ENCODE results near the gene SMYD3. TPM values are rescaled to one million over a fixed set of nuclear protein-coding genes. Genes with fewer than 3 reads are reported as not detected.

The SMYD3 gene
- total and polyA plus RNA-seq, 2 donors (not counting 1 experiment from before 2014, with no cell fraction given), result 69.4 to 83.1 TPM

DNA sequence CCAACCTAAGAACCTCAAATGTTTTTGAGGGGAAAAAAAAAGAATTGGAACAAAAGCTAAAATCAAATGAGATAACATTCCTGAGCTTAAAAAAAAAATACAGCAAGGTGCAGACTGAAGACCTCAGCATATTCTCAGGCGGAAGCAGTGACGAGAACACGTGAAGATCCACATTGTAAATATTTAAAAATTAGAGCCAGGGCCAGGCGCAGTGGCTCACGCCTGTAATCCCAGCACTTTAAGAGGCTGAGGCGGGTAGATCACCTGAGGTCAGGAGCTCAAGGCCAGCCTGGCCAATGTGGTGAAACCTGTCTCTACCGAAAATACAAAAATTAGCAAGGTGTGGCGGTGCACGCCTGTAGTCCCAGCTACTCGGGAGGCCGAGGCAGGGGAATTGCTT, 43.3 kb upstream of the SMYD3 start:
- Histone ChIP-seq H3K9ac (ENCODE audit: insufficient read depth, low read length) (no peak overlapping the region), H3K27ac (ENCODE audit: insufficient read depth, low read length) (no peak overlapping the region), H3K4me3 (replicated peaks in 1 of 4; ENCODE audit: control extremely low read depth in 1 of 4, insufficient read depth in 1 of 4, low read depth in 3 of 4, low read length in 4 of 4) (no peak overlapping the region), H2AFZ (ENCODE audit: low read length) (no peak overlapping the region), H3K27me3 (ENCODE audit: control insufficient read depth, insufficient read depth, low read length) (no peaks in the 10 kb centered on the region), H3K79me2 (ENCODE audit: control insufficient read depth, insufficient read depth, low read length) (no peaks in the 10 kb centered on the region), H3K4me1 (ENCODE audit: control insufficient read depth, extremely low read depth, insufficient read depth, low read length) (no peaks in the 10 kb centered on the region), H3K4me2 (ENCODE audit: extremely low read depth, insufficient read depth, low read length) (no peak overlapping the region), H3K9me3 (ENCODE audit: control insufficient read depth, insufficient read depth, low read depth, low read length) (no peaks in the 10 kb centered on the region), H4K20me1 (ENCODE audit: control insufficient read depth, extremely low read depth, insufficient read depth, low read length) (no peaks in the 10 kb centered on the region), H3K36me3 (ENCODE audit: control insufficient read depth, insufficient read depth, low read length) (peaks cover 6% of the 10 kb centered on the region)
- TF ChIP-seq, protein P1, sequence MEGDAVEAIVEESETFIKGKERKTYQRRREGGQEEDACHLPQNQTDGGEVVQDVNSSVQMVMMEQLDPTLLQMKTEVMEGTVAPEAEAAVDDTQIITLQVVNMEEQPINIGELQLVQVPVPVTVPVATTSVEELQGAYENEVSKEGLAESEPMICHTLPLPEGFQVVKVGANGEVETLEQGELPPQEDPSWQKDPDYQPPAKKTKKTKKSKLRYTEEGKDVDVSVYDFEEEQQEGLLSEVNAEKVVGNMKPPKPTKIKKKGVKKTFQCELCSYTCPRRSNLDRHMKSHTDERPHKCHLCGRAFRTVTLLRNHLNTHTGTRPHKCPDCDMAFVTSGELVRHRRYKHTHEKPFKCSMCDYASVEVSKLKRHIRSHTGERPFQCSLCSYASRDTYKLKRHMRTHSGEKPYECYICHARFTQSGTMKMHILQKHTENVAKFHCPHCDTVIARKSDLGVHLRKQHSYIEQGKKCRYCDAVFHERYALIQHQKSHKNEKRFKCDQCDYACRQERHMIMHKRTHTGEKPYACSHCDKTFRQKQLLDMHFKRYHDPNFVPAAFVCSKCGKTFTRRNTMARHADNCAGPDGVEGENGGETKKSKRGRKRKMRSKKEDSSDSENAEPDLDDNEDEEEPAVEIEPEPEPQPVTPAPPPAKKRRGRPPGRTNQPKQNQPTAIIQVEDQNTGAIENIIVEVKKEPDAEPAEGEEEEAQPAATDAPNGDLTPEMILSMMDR (conservative IDR thresholded peaks at IDR 0.05 in 1 of 2, IDR thresholded peaks at IDR 0.05 in 1 of 2; ENCODE audit: low read depth in 1 of 2, low read length in 2 of 2), result no peak
- TF ChIP-seq EZH2 (IDR thresholded peaks at IDR 0.05; ENCODE audit: low read length, missing control alignments), result no peak
- no peak for DNase-seq (ENCODE audit: low read depth in 2 of 2)

DNA sequence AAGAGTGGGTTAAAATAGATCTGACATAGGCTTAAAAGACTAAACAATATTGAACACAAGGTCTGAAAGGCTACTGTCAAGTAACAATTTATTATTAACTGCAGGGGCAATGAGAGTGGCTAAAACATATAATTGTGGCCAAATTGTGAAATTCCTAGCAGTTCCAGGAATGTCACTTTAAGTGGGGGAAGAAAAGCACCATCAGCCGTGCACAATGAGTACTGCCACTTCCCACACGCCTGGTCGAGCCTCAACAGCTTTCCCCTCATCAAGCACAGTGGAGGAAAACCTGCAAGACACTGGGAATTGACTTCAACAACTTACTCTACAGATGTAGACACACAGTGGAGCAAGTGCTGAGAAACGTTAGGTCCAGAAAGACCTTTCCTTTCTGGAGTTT, 42.6 kb upstream of the SMYD3 start:
- Histone ChIP-seq H4K20me1 (ENCODE audit: control insufficient read depth, extremely low read depth, insufficient read depth, low read length) (no peaks in the 10 kb centered on the region), H3K79me2 (ENCODE audit: control insufficient read depth, insufficient read depth, low read length) (no peaks in the 10 kb centered on the region), H3K4me3 (replicated peaks in 1 of 4; ENCODE audit: control extremely low read depth in 1 of 4, insufficient read depth in 1 of 4, low read depth in 3 of 4, low read length in 4 of 4) (no peak overlapping the region), H3K4me1 (ENCODE audit: control insufficient read depth, extremely low read depth, insufficient read depth, low read length) (no peaks in the 10 kb centered on the region), H3K36me3 (ENCODE audit: control insufficient read depth, insufficient read depth, low read length) (peaks cover 6% of the 10 kb centered on the region), H2AFZ (ENCODE audit: low read length) (no peak overlapping the region), H3K27ac (ENCODE audit: insufficient read depth, low read length) (no peak overlapping the region), H3K9me3 (ENCODE audit: control insufficient read depth, insufficient read depth, low read depth, low read length) (no peaks in the 10 kb centered on the region), H3K27me3 (ENCODE audit: control insufficient read depth, insufficient read depth, low read length) (no peaks in the 10 kb centered on the region), H3K9ac (ENCODE audit: insufficient read depth, low read length) (no peak overlapping the region), H3K4me2 (ENCODE audit: extremely low read depth, insufficient read depth, low read length) (no peak overlapping the region)
- no peak for TF ChIP-seq EZH2 (IDR thresholded peaks at IDR 0.05; ENCODE audit: low read length, missing control alignments)
- TF ChIP-seq, protein P1 (conservative IDR thresholded peaks at IDR 0.05 in 1 of 2, IDR thresholded peaks at IDR 0.05 in 1 of 2; ENCODE audit: low read depth in 1 of 2, low read length in 2 of 2), result no peak
- DNase-seq (ENCODE audit: low read depth in 2 of 2), result no peak

DNA sequence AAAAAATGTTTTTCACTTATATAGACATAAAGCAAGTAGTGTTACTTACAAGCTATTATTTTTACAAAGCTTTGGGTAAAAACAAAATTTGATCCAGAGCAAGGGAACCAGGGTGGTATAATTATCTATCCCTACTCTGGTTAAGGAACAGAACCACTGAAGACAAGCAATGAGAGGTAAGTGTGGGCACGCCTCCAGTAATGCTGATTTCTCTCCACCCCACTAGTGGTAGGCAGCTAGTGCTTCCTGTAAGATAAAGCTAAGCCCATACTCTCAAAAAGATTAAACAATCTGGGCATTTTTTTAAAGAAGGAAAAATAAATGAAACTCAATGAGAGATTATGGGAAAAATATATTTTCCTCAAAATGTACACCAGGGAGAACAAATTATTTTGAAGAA, 36.9 kb upstream of the SMYD3 start:
- no peak overlapping the region for H2AFZ ChIP-seq (ENCODE audit: low read length)
- no peak for DNase-seq (ENCODE audit: low read depth in 2 of 2)
- H3K36me3 ChIP-seq (ENCODE audit: control insufficient read depth, insufficient read depth, low read length), result peaks cover 4% of the 10 kb centered on the region
- no peak overlapping the region for H3K9ac ChIP-seq (ENCODE audit: insufficient read depth, low read length)
- H3K9me3 ChIP-seq (ENCODE audit: control insufficient read depth, insufficient read depth, low read depth, low read length), result no peaks in the 10 kb centered on the region
- H3K4me3 ChIP-seq (replicated peaks in 1 of 4; ENCODE audit: control extremely low read depth in 1 of 4, insufficient read depth in 1 of 4, low read depth in 3 of 4, low read length in 4 of 4), result no peak overlapping the region
- H3K27me3 ChIP-seq (ENCODE audit: control insufficient read depth, insufficient read depth, low read length), result no peaks in the 10 kb centered on the region
- no peaks in the 10 kb centered on the region for H3K79me2 ChIP-seq (ENCODE audit: control insufficient read depth, insufficient read depth, low read length)
- no peak overlapping the region for H3K27ac ChIP-seq (ENCODE audit: insufficient read depth, low read length)
- no peaks in the 10 kb centered on the region for H4K20me1 ChIP-seq (ENCODE audit: control insufficient read depth, extremely low read depth, insufficient read depth, low read length)
- H3K4me2 ChIP-seq (ENCODE audit: extremely low read depth, insufficient read depth, low read length), result no peak overlapping the region
- no peaks in the 10 kb centered on the region for H3K4me1 ChIP-seq (ENCODE audit: control insufficient read depth, extremely low read depth, insufficient read depth, low read length)
- TF ChIP-seq, protein P1 (conservative IDR thresholded peaks at IDR 0.05 in 1 of 2, IDR thresholded peaks at IDR 0.05 in 1 of 2; ENCODE audit: low read depth in 1 of 2, low read length in 2 of 2), result no peak
- TF ChIP-seq EZH2 (IDR thresholded peaks at IDR 0.05; ENCODE audit: low read length, missing control alignments), result no peak
